Stimulated activated CD8-positive, alpha-beta memory T cell treated with anti-CD3 and anti-CD28 coated beads, Interleukin-7, amount 100 ng/mL, for 4 hours (primary cell): ENCODE data around the gene PORCN.
"Not testable (repeated sequence)": the region's sequence is repeated elsewhere in the genome, so short reads cannot be mapped to it uniquely, and the experiment has no call there.

Experiments used
- DNase-seq, 2 donors: peaks; one replicate each; pipeline ENCODE4 v3.0.0-alpha.2; 2020; ENCODE audit warnings: low read depth in 2 of 2

PORCN gene

DNA sequence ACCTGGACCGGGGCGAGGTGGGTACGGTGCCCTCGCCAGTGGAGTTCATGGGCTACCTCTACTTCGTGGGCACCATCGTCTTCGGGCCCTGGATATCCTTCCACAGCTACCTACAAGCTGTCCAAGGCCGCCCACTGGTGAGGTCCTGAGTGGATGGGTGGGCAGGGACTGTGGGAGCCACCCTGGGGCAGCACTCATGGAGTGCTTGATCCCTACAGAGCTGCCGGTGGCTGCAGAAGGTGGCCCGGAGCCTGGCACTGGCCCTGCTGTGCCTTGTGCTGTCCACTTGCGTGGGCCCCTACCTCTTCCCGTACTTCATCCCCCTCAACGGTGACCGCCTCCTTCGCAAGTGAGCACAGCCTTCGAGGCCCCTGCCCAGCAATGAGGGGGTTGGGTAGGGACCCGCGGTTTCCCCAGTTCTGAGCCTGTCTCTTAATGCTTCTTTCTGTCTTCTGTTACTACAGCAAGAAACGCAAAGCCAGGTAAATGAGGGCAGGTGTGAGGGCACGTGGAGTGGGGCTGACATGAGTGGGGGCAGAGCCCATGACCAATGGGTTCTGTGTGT lies 3.7 kb downstream of the PORCN start:
- DNase-seq = no peak

DNA sequence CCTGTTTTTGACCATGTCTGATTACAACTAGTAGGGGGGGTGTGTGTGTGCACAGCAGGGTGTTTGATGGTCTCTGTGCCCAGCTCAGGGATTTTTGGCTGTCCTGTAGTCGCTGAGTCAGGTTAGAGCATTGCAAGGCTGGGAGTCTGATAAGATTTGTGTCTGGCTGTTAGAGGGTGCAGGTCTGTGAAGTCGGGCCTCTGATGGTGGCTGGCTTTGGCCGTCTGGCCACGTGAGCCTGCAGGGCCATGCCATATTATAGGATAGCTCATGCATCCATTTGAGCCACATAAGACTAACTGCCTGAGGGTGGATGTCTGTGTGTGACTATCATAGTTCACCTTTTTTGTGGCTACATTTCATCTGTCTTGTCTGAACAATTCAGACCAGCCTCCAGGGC lies 4.9 kb downstream of the PORCN start:
- no peak for DNase-seq

DNA sequence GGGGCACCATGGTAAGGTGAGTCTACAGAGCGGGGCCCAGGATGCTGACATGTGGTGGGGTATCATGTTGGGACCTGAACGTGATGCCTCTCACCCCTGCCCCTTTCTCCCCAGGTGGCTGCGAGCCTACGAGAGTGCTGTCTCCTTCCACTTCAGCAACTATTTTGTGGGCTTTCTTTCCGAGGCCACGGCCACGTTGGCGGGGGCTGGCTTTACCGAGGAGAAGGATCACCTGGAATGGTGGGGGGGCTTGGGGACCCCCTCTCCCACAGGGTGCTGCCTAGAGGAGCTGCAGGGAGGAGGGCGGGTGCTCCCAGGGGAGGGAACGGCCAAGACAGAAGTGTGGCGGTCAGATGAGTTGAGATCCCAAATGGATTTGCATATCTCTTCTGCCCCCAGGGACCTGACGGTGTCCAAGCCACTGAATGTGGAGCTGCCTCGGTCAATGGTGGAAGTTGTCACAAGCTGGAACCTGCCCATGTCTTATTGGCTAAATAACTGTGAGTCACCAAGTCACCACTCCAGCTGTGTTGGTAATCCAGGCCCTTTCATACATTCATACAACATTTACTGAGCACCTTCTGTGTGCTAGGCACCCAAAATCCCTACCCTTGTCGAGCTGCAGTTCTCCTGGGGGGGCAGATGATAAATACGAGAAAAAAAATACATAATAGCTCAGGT lies 5.5 kb downstream of the PORCN start:
- DNase-seq = no peak

DNA sequence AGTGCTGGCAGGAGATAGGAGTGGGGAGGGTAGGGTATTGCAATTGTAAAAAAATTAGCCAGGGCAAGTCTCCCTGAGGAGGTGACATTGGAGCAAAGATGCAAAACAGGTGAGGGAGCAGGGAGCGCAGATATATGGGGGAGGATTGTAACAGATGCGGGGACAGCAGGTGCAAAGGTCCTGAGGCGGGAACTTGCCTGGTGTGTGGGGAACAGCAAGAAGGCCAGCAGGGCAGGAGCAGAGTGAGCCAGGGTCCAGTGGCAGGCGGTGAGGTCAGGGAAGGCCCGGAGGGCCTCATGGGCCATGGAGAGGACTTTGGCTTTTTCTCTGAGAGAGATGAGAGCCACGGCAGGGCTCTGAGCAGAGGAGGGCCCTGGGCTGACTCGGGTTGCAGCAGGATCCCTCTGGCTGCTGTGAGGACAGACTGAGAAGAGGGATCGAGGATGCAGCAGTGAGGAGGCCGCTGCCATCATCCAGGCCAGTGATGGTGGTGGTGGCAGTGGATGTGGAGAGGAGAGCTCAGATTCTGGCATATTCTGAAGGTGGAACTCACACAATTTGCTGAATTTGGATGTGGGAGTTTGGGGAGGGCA lies 6.2 kb downstream of the PORCN start:
- DNase-seq = no peak

DNA sequence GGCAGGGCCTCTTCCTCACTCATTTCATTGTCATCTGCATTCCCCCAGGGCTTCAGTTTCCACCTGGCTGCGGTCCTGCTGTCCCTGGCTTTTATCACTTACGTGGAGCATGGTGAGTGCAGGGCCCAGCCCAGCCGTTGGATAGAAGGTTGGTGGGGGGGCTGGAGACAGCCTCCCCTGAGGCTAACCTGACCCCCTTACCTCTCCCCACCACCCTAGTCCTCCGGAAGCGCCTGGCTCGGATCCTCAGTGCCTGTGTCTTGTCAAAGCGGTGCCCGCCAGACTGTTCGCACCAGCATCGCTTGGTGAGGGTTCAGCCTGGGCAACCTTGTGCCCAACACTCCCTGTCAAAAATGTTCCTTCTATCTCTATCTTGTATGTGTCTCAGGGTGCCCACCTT lies 7.0 kb downstream of the PORCN start:
- no peak for DNase-seq

DNA sequence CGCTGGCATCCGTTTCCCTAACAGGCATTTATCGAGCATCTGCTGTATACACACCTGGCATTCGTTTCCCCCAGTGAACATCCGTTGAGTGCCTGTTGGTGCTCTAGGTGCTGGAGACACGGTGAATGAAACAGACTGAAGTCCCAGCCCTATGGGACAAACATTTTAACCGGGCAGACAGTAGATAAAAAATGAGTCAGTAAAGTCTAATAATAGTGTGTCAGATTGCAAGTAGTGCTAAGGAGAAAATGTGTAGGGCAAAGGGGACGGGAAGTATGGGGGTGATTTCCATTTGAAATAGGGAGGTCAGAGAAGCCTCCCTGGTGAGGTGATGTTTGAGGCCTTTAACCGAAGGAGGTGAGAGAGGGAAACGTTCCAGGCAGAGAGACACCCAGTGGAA lies 7.5 kb downstream of the PORCN start:
- DNase-seq = no peak

DNA sequence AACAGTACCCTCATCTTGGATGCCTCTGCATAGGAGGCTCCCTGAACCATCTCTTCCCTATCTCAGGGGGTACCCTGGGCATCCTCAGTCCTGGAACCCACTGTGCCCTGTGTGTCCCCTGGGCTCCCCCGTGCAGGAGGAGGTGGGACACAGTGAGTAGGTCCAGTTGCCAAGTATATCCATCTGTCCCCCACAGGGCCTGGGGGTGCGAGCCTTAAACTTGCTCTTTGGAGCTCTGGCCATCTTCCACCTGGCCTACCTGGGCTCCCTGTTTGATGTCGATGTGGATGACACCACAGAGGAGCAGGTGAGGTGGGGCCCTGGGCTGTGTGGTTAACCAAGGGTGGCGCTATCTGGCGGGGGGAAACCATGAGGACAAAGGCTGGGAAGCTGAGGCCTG lies 8.2 kb downstream of the PORCN start:
- DNase-seq = no peak

DNA sequence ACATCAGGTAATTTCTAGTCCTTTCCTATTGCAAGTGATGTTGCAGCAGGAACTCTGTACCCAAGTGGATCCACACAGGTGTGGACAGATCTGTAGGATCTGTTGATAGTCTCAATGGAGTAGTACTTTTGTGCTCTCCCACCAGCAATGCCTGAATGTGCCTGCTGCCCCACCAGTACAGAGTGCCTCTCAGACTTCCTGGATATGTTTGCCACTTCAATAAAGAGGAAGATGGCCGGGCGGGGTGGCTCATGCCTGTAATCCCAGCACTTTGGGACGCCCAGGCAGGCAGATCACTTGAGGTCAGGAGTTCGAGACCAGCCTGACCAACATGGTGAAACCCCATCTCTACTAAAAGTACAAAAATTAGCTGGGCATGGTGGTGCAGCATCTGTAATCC lies 10.7 kb downstream of the PORCN start:
- DNase-seq = not testable (repeated sequence)

DNA sequence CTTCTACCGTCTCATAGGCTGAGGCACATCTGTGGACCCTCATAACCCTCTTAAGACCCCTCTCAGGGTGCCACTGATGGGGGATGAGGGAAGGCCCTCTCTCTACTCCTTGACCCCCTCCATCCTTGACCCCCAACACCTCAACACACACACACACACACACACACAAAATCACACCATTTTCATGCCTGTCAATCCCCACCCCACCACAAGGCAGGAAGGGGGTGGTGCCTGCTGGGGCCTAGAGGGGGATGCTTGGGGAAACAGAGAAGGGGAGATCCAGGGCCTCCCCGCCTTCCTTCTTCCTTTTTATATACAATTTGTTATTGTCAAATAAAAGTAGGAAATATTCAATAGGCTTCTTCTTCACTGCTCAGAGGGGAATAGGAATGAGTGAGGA lies 11.7 kb downstream of the PORCN start:
- DNase-seq = no peak

DNA sequence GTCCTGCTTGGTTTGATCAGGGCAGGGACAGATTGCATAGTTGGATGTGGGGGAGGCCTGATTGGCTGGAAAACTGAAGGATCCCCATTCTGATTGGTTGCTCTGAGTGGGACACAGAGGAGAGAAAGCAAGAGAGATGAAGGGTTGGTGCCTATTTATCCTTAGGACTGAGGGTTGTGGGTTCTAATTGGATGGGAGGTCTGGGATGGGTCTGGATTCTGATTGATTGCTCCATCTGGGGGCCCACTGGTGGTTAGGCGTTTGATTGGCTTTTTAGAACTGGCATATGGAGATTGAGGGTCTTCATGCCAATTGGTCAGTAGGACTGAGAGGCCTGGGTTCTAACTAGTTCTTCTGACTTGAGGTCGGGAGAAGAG lies 12.2 kb downstream of the PORCN start:
- DNase-seq = no peak

DNA sequence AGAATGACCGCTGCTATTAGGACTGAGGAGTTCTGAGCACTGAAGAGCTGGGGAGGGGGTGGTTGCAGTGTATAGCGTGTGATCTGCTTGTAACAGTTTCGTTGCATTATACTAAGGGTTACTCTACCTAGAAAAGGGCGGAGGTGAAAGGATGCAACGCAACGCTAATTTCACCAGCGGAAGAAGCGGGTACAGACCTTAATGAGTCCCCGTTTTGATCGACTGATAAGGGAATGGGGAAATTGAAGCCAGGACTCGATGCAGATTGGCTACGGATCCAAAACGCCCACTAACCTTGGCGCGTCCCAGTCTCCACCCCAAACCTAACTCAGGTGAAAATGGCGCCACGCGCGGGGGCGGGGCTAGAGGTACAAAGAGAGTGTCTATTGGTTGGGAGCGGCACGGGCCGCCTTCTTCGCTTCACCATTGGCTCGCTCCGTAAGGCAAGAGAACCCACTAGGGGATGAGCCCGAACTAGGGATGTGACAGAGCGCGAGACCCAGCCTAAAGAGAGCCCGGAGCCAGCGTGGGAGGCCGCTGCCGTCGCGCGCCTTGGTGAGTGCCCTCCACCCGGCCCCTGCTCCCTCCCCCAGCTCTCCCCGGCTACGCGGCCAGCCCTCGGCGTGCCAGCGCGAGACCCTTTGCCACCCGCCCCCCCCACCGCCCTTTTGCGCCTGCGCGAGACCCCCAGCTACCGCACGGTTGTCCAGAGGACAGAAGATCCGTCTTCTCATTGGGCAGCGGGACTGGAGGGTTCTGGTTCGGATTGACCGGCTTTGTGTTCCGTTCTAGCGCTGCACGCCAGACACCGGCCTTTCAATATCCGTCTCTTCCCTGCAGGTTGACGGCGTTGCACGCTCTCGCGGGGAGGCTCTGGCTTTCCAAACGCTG lies 12.8 kb downstream of the PORCN start, which contains the start of gene EBP:
TSS of gene EBP (plus strand) at position 456 of the 891 bp plus-strand sequence. CDS start 1,964 bp downstream, outside the sequence.
- peak; percentile 87 to 91 for DNase-seq

DNA sequence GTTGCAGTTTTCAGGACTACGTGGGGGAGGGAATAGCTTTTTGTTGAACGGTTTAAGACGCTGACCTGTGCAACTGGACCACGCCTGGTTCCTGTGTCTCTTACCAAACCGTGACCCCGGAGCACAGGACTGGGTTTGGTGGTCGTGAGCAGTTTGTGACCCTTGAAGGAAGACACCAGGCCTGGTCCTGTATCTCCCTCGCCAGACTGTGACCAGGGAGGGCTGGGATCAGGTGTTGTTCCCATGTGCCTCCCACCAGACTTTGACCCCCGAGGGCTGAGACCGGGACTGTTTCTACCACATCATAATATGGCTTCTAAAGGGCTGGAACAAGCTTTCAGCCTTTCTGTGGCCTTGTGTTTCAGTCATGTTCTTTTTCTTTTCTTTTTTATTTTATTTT lies 13.5 kb downstream of the PORCN start:
- no peak for DNase-seq

DNA sequence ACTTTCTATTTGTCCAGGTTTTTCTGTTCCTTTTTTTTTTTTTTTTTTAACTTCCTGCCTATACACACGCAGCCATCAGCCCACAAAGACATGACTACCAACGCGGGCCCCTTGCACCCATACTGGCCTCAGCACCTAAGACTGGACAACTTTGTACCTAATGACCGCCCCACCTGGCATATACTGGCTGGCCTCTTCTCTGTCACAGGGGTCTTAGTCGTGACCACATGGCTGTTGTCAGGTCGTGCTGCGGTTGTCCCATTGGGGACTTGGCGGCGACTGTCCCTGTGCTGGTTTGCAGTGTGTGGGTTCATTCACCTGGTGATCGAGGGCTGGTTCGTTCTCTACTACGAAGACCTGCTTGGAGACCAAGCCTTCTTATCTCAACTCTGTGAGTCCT lies 14.9 kb downstream of the PORCN start:
- DNase-seq = no peak

DNA sequence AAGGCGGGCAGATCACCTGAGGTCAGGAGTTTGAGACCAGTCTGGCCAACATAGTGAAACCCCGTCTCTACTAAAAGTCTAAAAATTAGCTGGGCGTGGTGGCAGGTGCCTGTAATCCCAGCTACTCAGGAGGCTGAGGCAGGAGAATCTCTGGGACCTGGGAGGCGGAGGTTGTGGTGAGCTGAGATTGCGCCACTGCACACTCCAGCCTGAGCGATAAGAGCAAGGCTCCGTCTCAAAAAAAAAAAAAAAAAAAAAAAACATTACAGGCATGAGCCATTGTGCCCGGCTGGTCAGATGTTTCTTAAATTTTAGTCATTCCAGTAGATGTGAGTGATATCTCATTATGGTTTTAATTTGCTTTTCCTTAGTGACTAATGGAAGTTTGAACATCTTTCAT lies 17.1 kb downstream of the PORCN start:
- DNase-seq = not testable (repeated sequence)

DNA sequence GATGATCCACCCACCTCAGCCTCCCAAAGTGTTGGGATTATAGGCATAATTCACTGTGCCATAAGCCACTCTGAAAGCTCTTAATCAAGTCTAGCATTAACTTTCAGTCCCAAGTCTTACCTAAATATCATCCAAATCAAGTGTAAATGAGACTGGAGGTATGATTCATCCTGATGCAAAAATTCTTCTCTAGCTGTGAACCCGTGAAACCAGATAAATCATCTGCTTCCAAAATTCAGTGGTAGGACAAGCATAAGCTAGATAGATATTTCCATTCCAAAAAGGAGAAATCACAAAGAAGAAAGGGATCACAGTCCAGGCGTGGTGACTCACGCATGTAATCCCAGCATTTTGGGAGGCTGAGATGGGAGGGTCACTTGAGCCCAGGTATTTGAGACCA lies 21.9 kb downstream of the PORCN start:
- DNase-seq = no peak

DNA sequence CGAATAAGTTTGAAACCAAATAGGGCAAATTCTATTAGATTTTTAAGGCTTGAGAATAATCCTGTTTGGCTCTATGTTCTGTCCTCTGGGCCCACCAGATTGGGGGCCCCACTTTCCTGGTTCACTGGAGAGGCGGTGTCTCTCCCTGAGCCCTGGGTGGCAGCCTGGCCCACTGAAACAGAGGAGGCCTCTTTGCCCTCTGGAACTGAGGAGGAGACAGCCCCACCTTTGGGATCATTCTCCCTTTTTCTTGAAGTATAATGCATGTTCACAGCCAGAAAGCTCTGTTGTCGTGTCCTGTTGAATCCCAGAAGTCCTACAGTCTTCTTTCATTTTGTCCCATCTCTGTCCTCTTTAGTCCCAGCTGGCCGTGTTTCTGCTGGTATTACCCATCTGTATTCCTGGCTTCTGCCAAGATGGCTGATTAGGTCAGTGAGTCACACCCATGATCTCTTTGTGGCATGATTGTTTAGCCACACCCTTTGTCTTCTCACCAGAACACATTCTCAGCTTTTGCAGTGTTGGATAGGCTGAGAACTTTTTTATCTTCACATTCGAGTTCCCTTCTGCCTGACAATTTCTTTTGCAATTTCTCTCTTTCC lies 22.7 kb downstream of the PORCN start:
- DNase-seq = no peak

DNA sequence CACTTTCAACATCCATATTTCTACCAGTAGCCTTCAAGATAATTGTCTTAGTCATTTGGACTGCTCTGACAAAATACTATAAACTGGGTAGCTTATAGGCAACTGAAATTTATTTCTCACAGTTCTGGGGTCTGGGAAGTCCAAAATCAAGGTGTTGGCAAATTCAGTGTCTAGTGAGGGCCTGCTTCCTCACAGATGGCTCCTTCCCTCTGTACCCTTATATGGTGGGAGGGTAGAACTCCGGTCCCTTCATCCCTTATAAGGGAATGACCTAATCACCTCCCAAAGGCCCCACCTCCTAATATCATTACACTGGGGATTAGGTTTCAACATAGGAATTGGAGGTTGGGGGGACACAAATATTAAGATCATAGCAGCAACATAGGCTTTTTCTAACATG lies 23.4 kb downstream of the PORCN start:
- DNase-seq = no peak

DNA sequence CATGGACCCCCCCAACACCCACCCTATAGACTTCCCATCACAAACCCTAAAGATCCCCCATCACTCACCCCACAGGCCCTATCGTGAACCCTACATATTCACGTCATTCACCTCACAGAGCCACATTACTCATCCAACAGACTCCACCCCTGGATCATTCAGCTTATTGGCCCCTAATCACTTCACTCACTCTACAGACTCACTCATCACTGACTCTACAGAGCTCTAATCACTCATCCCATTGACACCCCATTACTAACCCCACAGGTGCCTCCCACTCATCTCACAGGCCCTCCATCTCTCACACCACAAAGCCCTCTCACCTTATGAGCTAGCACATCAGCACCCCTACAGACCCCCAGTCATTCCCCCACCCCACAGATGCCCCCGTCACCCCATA lies 24.4 kb downstream of the PORCN start:
- DNase-seq = no peak

DNA sequence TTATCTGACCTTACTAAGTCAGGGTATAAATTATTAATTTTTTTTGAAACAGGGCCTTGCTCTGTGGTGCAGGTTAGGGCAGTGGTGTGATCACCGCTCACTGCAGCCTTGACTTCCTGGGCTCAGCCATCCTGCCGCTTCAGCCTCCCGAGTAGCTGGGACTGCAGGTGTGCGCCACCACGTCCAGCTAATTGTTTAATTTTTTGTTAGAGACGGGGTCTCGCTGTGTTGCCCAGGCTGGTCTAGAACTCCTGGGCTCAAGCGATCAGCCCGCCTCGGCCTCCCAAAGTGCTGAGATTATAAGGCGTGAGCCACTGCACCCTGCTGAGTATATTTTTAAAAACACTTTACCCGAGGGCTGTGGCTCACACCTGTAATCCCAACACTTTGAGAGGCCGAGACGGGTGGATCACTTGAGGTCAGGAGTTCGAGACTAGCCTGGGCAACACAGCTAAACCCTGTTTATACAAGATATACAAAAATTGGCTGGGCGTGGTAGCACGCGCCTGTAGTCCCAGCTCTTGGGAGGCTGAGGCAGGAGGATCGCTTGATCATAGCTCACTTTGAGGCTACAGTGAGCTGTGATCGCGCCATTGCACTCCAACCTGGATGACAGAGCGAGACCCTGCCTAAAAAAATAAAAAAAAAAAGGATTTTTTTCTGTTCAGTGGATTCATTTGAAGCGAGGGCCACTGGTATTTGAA lies 30.0 kb downstream of the PORCN start:
- no peak for DNase-seq

DNA sequence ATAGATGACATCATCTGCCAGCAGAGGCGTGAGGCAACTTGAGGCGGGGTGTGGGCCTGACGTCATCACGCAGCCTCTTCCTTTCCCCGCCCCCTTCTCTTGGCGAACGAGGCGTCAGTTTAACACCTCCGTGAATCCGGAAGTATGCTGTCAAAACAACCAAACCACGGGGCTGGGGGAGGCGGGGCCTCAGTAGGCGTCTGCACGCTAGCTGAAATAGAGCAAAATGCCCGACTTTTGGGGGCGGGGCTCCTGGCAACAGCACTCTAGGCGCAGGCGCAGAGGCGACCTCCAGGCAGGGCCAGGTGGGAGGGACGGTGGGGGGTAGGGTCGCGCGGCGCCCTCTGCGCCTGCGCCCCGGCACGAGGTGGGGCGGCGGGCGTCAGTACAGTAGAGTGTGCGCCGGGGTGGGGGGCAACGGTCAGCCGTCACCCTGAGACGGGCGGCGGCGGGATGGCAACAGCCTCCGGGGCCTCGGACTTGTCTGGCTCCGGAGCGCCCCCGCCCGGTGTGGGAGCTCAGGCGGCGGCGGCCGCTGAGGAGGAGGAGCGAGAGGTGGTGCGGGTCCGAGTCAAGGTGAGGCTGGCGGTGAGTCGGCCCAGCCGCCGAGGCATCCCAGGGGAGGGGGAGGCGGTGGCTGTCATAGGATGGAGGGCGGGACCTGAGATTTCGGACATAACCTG lies 30.7 kb downstream of the PORCN start, which contains the start of gene TBC1D25:
TSS of gene TBC1D25 (plus strand) at position 370 of the 683 bp plus-strand sequence. CDS start at position 454, 84 bp downstream.
- DNase-seq = peak; percentile 96

DNA sequence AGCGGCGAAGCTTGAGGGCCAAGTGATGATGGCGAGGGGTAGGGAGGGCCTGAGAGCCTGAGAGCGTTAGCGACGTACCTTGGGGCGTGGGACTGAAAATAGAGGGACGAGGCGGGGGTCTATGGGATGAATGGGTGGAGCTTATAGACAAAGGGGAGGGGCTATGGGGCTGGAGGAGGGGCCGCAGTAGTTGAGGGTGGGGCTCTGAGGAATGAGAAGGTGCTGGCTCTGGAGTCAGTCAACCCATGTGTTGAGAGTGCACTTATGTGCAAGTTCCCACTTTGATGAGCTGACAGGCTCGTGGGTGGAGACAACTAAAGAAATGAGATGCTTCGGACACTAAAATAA lies 31.2 kb downstream of the PORCN start:
- DNase-seq = peak; percentile 19 to 22
